K562 (cell line): ENCODE data around the gene GPD1L. TPM values are rescaled to one million over a fixed set of nuclear protein-coding genes. Genes with fewer than 3 reads are reported as not detected.

ENCODE experiments used
- ARID1B ChIP-seq: fragments of 450-650 bp; IDR thresholded peaks from 2 replicates; pipeline ENCODE4 v1.6.1; 2016; ENCODE audit warnings: antibody characterized with exemption, mild to moderate bottlenecking, inconsistent platforms
- BCOR ChIP-seq: fragments of 450-650 bp; IDR thresholded peaks from 2 replicates; pipeline ENCODE4 v1.6.1; 2016
- EP400 ChIP-seq: fragments of 450-650 bp; IDR thresholded peaks from 2 replicates; pipeline ENCODE4 v1.6.1; 2017; ENCODE audit warnings: antibody characterized with exemption, mild to moderate bottlenecking, moderate library complexity
- HBP1 ChIP-seq: fragments of 450-650 bp; formaldehyde crosslinking; IDR thresholded peaks from 2 replicates; pipeline ENCODE4 v1.4.0; 2022; ENCODE audit warnings: missing genetic modification characterization
- HES1 ChIP-seq: fragments of 450-650 bp; IDR thresholded peaks from 2 replicates; pipeline ENCODE4 v1.6.1; 2016; ENCODE audit warnings: low read depth, mild to moderate bottlenecking, moderate library complexity
- HEY1 ChIP-seq: fragments of 250-450 bp; sonication (Bioruptor Pico); IDR thresholded peaks from 2 replicates; pipeline ENCODE4 v1.5.0; 2020; ENCODE audit warnings: mild to moderate bottlenecking, moderate library complexity, borderline replicate concordance
- HMBOX1 ChIP-seq: sonication (generic); IDR thresholded peaks from 2 replicates; pipeline ENCODE4 v1.6.1; 2016
- KDM1A ChIP-seq, 2 experiments: fragments of 450-650 bp; IDR thresholded peaks; 2 replicates each; pipeline ENCODE4 v1.6.1; 2016; ENCODE audit warnings: mild to moderate bottlenecking in 2 of 2
- MBD2 ChIP-seq: sonication (generic); IDR thresholded peaks from 2 replicates; pipeline ENCODE4 v1.6.1; 2016; ENCODE audit warnings: low read depth, borderline replicate concordance
- MEF2D ChIP-seq: conservative IDR thresholded peaks from 2 replicates; pipeline ENCODE4 v1.6.1; 2016; ENCODE audit warnings: low read depth, missing genetic modification characterization, missing compliant biosample characterization
- NFATC3 ChIP-seq: fragments of 450-650 bp; IDR thresholded peaks from 2 replicates; pipeline ENCODE4 v1.6.1; 2017; ENCODE audit warnings: mild to moderate bottlenecking
- NONO ChIP-seq, 2 experiments: fragments of 200-400 bp in 1 of 2; fragments of 450-650 bp in 1 of 2; formaldehyde crosslinking in 1 of 2; IDR thresholded peaks; 2 replicates each; pipeline ENCODE4 v1.6.1; 2017; ENCODE audit warnings: low read depth in 2 of 2, mild to moderate bottlenecking in 2 of 2, moderate library complexity in 2 of 2, low read length in 1 of 2
- PML ChIP-seq: IDR thresholded peaks from 2 replicates; pipeline ENCODE4 v1.6.1; 2012; ENCODE audit warnings: low read length, inconsistent platforms
- POLR2AphosphoS5 ChIP-seq: IDR thresholded peaks from 2 replicates; pipeline ENCODE4 v1.6.1; 2011; ENCODE audit warnings: mild to moderate bottlenecking, low read depth, low read length, moderate library complexity; ENCODE audit not compliant: control insufficient read depth, insufficient read depth
- SMAD3 ChIP-seq: fragments of 450-650 bp; formaldehyde crosslinking; conservative IDR thresholded peaks from 2 replicates; pipeline ENCODE4 v1.4.0; 2020; ENCODE audit warnings: mild to moderate bottlenecking
- SMARCC2 ChIP-seq: fragments of 450-650 bp; IDR thresholded peaks from 2 replicates; pipeline ENCODE4 v1.6.1; 2017; ENCODE audit warnings: antibody characterized with exemption, moderate library complexity, mild to moderate bottlenecking, low read depth
- SP1 ChIP-seq: sonication (generic); formaldehyde crosslinking; IDR thresholded peaks from 2 replicates; pipeline ENCODE4 v1.8.1; 2022; ENCODE audit warnings: mild to moderate bottlenecking, missing genetic modification reagents
- THRB ChIP-seq: fragments of 450-650 bp; formaldehyde crosslinking; conservative IDR thresholded peaks from 2 replicates; pipeline ENCODE4 v1.4.0; 2022; ENCODE audit warnings: mild to moderate bottlenecking, missing genetic modification characterization
- ZBTB26 ChIP-seq: fragments of 450-650 bp; formaldehyde crosslinking; IDR thresholded peaks from 2 replicates; pipeline ENCODE4 v1.4.0; 2022; ENCODE audit warnings: missing genetic modification characterization
- ZNF311 ChIP-seq: fragments of 250-450 bp; sonication (Bioruptor Pico); IDR thresholded peaks from 2 replicates; pipeline ENCODE4 v1.4.0; 2020; ENCODE audit warnings: mild to moderate bottlenecking, moderate library complexity
- ZNF644 ChIP-seq: fragments of 200-800 bp; sonication (Bioruptor generic); IDR thresholded peaks from 2 replicates; pipeline ENCODE4 v1.6.1; 2016; ENCODE audit warnings: low read depth, missing genetic modification characterization, missing compliant biosample characterization
- polyA plus RNA-seq, 8 experiments: library from polyadenylated mRNA; depleted of rRNA in 4 of 8; stranded (reverse) in 5 of 8; unstranded in 3 of 8; fragments of >200 nt; fragmentation: Nextera tagmentation in 2 of 8; fragmentation: Illumina TruSeq in 1 of 8; extraction: Ambion mirVana in 2 of 8; extraction: Trizol in 1 of 8; gene quantifications; 2 replicates each; pipeline versions ENCODE4 v1.2.1 to v1.2.3, GENCODE V29; 2011 to 2014; ENCODE audit warnings: inconsistent platforms in 1 of 8, missing spikeins in 1 of 8
- total RNA-seq, 7 experiments: library from RNA; depleted of rRNA in 6 of 7; stranded (reverse); fragments of >200 nt in 6 of 7; fragmentation: Illumina TruSeq in 2 of 7; extraction: Trizol in 2 of 7; gene quantifications; 2 replicates each; pipeline versions ENCODE4 v1.2.1 to v1.2.3, GENCODE V29; 2011 to 2021; ENCODE audit warnings: low replicate concordance in 1 of 7
- TF ChIP-seq, protein P1 (sequence below): fragments of 450-650 bp; IDR thresholded peaks from 2 replicates; pipeline ENCODE4 v1.6.1; 2016

The GPD1L gene
- total and polyA plus RNA-seq, 9 of the 15 experiments (the other 6 are each of a cell fraction or from before 2014, with no cell fraction given), result 1.6 to 17.3 (median 12.3) TPM

GRCh38 chr3:32074194-32074593, 32.2 kb upstream of the GPD1L start (continued):
- 0 out of 4 replicates have a peak, but pooled peaks of 1 of the 2 experiments have one; percentile 51 for TF ChIP-seq NONO (IDR thresholded peaks at IDR 0.05; ENCODE audit: low read depth in 2 of 2, low read length in 1 of 2)
- peak; percentile 46 to 66; a peak in 3 of 4 replicates for TF ChIP-seq KDM1A (IDR thresholded peaks at IDR 0.05)
- TF ChIP-seq BCOR, result peak; percentile 74
- TF ChIP-seq SP1 (CRISPR knock-in tag), result peak; percentile 67; the same call in 1 of the 2 replicates
- peak; percentile 98 for TF ChIP-seq ARID1B
- TF ChIP-seq THRB (CRISPR knock-in tag), result peak; percentile 58; the same call in 1 of the 2 replicates
- TF ChIP-seq ZNF311 (CRISPR knock-in tag), result 0 out of 2 replicates have a peak, but pooled peaks have one; percentile 47
- peak; percentile 64; the same call in 1 of the 2 replicates for TF ChIP-seq ZBTB26 (CRISPR knock-in tag)
- TF ChIP-seq ZNF644, result peak; percentile 60; the same call in 1 of the 2 replicates
- 0 out of 2 replicates have a peak, but pooled peaks have one; percentile 41 for TF ChIP-seq HEY1 (CRISPR knock-in tag)
- TF ChIP-seq, protein P1, sequence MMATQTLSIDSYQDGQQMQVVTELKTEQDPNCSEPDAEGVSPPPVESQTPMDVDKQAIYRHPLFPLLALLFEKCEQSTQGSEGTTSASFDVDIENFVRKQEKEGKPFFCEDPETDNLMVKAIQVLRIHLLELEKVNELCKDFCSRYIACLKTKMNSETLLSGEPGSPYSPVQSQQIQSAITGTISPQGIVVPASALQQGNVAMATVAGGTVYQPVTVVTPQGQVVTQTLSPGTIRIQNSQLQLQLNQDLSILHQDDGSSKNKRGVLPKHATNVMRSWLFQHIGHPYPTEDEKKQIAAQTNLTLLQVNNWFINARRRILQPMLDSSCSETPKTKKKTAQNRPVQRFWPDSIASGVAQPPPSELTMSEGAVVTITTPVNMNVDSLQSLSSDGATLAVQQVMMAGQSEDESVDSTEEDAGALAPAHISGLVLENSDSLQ, result peak; percentile 36
- TF ChIP-seq MEF2D (tag), result peak; percentile 64; the same call in 1 of the 2 replicates
- 0 out of 2 replicates have a peak, but pooled peaks have one; percentile 19 for TF ChIP-seq SMAD3 (CRISPR knock-in tag)
- TF ChIP-seq PML, result peak; percentile 91; the same call in 1 of the 2 replicates
- 0 out of 2 replicates have a peak, but pooled peaks have one; percentile 21 for TF ChIP-seq EP400
- peak; percentile 61 for TF ChIP-seq POLR2AphosphoS5
- TF ChIP-seq NFATC3, result 0 out of 2 replicates have a peak, but pooled peaks have one; percentile 33
- TF ChIP-seq MBD2, result 0 out of 2 replicates have a peak, but pooled peaks have one; percentile 45
- TF ChIP-seq HBP1, result 0 out of 2 replicates have a peak, but pooled peaks have one; percentile 34
- TF ChIP-seq HES1, result peak; percentile 74; the same call in 1 of the 2 replicates
- TF ChIP-seq HMBOX1, result 0 out of 2 replicates have a peak, but pooled peaks have one; percentile 56
- peak; percentile 77; the same call in 1 of the 2 replicates for TF ChIP-seq SMARCC2
